GM04504 (cell line): ENCODE data around the gene TMEM63B.
"Not testable (repeated sequence)": the region's sequence is repeated elsewhere in the genome, so short reads cannot be mapped to it uniquely, and the experiment has no call there.

Experiments used
- DNase-seq: peaks from one replicate; pipeline ENCODE4 v3.0.0-alpha.2; 2012; ENCODE audit warnings: low read depth

Gene TMEM63B

GRCh38 chr6:44193307-44193910 is 66.1 kb downstream of the TMEM63B start:
- no peak for DNase-seq

DNA sequence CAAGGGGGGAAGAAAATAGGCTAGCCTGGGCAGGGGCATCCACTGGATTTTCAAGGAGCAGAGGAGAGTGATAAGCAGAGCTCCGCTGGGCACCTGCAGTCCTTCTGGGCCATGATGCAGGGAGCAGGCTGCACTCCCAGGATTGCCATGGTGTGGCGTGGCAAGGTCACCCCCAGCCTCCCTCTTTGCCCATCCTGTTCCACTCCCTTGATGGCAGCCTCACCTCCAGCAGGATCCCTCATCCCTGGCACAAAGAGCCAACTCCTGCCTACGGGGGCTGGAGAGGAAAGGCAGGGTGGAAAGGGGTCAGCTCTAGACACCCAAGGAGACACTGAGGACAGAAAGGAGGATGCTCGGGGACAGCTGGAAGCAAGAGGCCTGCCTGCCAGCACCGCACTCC is 67.0 kb downstream of the TMEM63B start:
- DNase-seq = no peak

GRCh38 chr6:44196351-44196750 is 69.0 kb downstream of the TMEM63B start:
- not testable (repeated sequence) for DNase-seq

DNA sequence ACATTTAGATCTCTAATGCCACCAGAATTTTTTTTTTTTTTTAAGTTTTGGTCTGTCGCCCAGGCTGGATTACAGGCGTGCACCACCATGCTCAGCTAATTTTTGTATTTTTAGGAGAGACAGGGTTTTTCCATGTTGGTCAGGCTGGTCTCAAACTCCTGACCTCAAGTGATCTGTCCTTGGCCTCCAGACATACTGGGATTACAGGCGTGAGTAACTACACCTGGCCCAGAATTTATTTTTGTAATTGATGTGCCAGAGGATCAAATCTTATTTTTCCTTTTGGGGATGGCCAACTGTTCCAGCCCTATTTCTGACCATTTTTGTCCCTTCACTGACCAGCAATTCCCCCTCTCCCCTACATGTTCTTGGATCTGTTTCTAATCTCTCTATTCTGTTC is 71.3 kb downstream of the TMEM63B start:
- no peak for DNase-seq

- no peak for DNase-seq
These were observed 72.5 kb downstream of the TMEM63B start for GRCh38 chr6:44199883-44200282.

- no peak for DNase-seq
These were observed 73.8 kb downstream of the TMEM63B start for GRCh38 chr6:44201200-44201599.

GRCh38 chr6:44201638-44202303 is 74.4 kb downstream of the TMEM63B start:
- no peak for DNase-seq

DNA sequence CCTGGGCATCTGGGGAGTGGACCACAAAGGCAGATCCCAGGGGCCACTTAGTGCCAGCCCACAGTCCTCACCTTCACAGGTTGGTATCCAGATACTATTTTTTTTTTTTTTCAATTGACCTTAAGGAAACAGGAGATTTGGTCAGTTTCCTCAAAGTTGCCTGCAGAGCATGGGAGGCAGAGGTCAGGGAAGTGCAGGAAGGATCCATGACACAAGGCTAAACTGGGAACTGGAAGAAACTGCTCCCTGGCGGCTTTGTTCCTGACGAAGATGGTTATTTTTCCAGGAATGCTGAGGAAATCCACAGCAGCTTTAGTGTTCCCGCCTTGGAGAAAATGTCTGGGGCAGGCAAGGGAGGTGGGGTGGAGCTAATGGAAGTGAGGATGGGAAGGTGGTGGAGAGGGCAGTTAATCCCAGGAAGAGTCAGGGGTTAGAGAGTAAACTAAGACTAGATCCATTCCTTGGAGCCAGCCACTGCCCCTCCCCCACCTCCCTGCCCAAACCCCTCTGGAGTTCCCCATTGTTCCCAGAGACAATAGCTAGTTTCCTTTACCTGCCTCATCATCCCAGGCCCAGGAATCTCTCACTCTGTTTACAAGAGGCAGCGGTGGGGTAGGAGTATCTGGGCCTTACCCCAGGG is 75.1 kb downstream of the TMEM63B start:
- no peak for DNase-seq

GRCh38 chr6:44202972-44203750 is 75.8 kb downstream of the TMEM63B start:
- DNase-seq = no peak

DNA sequence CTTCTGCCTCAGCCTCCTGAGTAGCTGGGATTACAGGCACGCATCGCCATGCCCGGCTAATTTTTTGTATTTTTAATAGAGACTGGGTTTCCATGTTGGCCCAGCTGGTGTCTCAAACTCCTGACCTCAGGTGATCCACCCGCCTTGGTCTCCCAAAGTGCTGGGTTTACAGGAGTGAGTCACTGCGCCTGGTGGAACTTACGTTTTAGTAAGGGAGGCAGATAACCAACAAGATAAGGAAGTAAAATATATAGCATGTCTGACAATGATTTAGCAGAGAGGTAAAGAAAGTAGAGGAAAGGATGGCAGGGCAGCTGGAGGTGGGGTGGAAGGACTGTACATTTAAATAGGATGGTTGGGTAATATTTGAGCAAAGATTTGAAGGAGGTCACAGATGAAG is 76.6 kb downstream of the TMEM63B start:
- DNase-seq = no peak
